Astrocyte of the cerebellum (primary cell): ENCODE measurements around the gene TAF1B.

Experiments used
- DNase-seq: peaks from one replicate; pipeline ENCODE4 v3.0.0-alpha.2; 2011; ENCODE audit warnings: low read depth
- H3K4me3 ChIP-seq: 2 replicates; pipeline ENCODE4 v1.5.1; 2011; ENCODE audit warnings: mild to moderate bottlenecking, low read depth, low read length, moderate library complexity
- CTCF ChIP-seq: IDR thresholded peaks from 2 replicates; pipeline ENCODE4 v1.5.1; 2012; ENCODE audit warnings: low read length, low read depth, moderate library complexity, mild to moderate bottlenecking; ENCODE audit errors: missing control alignments
- in situ Hi-C: cut with HindIII; loops from 2 replicates; pipeline ENCODE4 v1.10.0; 2017; ENCODE audit warnings: low sequenced_read_pairs

Gene TAF1B

GRCh38 chr2:9980520-9980919 is 137.2 kb downstream of the TAF1B start:
- DNase-seq: no peak
- TF ChIP-seq CTCF: no peak
- in situ Hi-C loops: no loop called here
- H3K4me3 ChIP-seq: no peak overlapping the region

DNA sequence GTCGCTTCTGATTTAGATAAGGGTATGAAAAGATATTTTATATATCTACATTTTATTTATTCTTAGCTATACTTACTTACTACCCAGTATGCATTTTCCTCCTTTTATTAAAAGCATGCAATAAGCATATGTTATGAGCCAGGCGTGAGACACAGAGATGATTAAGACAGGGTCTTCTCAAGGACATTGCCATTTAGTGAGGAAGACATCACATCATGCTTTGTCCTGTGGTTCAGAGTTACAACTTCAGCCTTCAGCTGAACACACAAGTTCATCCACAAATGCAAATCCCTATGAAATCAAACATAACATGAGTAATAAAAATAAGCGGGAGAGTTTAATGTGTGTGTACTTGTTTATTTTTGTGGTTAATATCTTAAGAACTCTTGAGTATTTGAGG is 138.4 kb downstream of the TAF1B start:
- TF ChIP-seq CTCF: no peak
- H3K4me3 ChIP-seq: no peak overlapping the region
- in situ Hi-C loops: no loop called here
- no peak for DNase-seq

DNA sequence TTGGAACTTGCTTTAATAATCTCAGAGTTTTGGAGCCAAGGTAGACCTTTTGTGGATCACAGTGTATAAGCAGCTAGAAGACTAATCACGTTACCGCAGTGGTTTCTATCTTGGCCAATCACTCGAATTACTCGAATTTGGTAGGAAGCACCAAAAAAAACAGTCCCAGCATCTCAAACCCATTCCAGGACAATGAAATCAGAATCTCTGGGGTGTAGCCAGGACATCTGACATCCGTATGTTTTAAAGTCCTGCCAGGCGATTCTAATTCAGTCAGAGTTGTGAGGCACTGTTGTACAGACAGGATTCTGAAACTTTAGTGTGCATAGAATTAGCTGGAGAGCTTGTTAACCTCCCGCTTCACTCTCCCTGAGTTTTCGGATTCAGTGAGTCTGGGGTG is 139.0 kb downstream of the TAF1B start:
- in situ Hi-C loops: no loop called here
- TF ChIP-seq CTCF: no peak
- H3K4me3 ChIP-seq: no peak overlapping the region
- DNase-seq: peak; percentile 80

DNA sequence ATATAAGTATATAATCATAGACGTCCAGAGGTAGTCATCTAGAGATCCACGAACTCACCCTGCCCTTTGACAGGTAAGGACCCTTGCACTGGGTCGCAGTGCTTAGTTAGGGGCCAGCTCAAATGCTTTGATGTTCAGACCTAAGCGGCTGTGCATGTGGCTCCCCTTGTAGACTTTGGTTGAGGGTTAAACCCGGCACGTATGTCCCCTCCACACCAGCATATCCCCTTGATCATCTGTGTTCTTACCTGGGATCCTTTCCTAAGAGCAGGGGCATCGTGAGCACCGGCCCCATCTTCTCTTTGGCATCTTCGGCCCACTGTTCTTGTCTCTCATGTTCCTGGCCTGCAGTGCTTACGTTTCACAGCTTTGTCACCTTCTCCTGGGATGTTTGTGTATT is 139.6 kb downstream of the TAF1B start:
- no peak overlapping the region for H3K4me3 ChIP-seq
- TF ChIP-seq CTCF: no peak
- DNase-seq: no peak
- in situ Hi-C loops: no loop called here

DNA sequence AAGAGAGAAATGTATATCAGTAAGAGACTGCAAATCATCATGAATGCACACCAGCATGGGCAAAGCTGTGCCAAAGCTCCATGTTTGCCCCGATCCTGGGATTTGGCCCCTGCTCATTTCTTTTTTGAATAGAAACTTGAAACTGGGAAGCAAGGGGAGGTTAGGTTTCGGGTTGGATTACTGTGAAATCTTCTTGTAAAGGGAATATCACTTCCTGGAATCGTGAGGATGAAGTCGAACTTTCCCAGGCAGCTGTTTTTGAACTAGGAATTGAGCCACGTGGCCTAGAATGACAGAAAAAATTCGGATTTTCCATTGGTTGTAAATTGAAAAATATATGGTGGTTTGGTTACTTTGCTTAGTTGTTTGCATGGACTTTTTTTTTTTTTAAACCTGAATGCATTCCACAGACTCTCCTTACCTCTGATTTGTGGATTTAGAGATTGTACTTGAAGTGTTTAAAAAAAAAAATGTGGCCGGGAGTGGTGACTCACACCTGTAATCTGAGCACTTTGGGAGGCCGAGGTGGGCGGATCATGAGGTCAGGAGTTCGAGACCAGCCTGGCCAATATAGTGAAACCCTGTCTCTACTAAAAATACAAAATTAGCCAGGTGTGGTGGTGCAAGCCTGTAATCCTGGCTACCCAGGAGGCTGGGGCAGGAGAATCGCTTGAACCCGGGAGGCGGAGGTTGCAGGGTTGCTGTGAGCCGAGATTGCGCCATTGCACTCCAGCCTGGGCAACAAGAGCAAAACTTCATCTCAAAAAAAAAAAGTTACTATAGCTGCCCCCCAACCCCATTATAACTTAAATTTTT is 140.3 kb downstream of the TAF1B start:
- no peak for DNase-seq
- no peak overlapping the region for H3K4me3 ChIP-seq
- TF ChIP-seq CTCF: no peak
- in situ Hi-C loops: no loop called here
